SU-DHL-6 (cell line): ENCODE data around the gene OTUD5.

ENCODE experiments used
- H2AFZ ChIP-seq: fragments of 200-600 bp; sonication (generic); 2 replicates; pipeline ENCODE4 v1.6.1; 2014; ENCODE audit warnings: low read depth, mild to moderate bottlenecking, moderate library complexity, mixed read lengths, antibody characterized with exemption, low read length; ENCODE audit not compliant: severe bottlenecking
- H3F3A ChIP-seq: fragments of 200-600 bp; shearing (Covaris generic); 2 replicates; pipeline ENCODE4 v1.6.0; 2016; ENCODE audit warnings: antibody characterized with exemption, mild to moderate bottlenecking; ENCODE audit not compliant: insufficient read depth
- H3K27ac ChIP-seq: fragments of 200-600 bp; sonication (generic); 2 replicates; pipeline ENCODE4 v1.5.1; 2016; ENCODE audit warnings: low read depth, mild to moderate bottlenecking, low read length, moderate library complexity, mixed read lengths
- H3K27me3 ChIP-seq: fragments of 200-600 bp; sonication (generic), shearing (Covaris generic); 2 replicates; pipeline ENCODE4 v1.6.0; 2014; ENCODE audit warnings: mild to moderate bottlenecking, low read length
- H3K36me3 ChIP-seq: fragments of 200-600 bp; sonication (generic); 2 replicates; pipeline ENCODE4 v1.6.1; 2014; ENCODE audit warnings: mild to moderate bottlenecking, low read length, mixed read lengths
- H3K4me2 ChIP-seq: fragments of 300-600, 200-600 bp; shearing (Covaris generic), sonication (generic); 2 replicates; pipeline ENCODE4 v1.6.0; 2014; ENCODE audit warnings: low read length, low read depth, mild to moderate bottlenecking; ENCODE audit not compliant: poor library complexity, severe bottlenecking
- H3K4me3 ChIP-seq: fragments of 200-600 bp; sonication (generic); 2 replicates; pipeline ENCODE4 v1.5.1; 2014; ENCODE audit warnings: antibody characterized with exemption, low read length, mild to moderate bottlenecking, mixed read lengths; ENCODE audit not compliant: insufficient read depth, poor library complexity, severe bottlenecking
- H3K79me2 ChIP-seq: fragments of 200-600 bp; sonication (generic); 2 replicates; pipeline ENCODE4 v1.6.1; 2014; ENCODE audit warnings: mild to moderate bottlenecking, low read length, moderate library complexity; ENCODE audit not compliant: insufficient read depth
- H3K9ac ChIP-seq: fragments of 200-600 bp; sonication (generic); 2 replicates; pipeline ENCODE4 v1.7.0; 2014; ENCODE audit warnings: mild to moderate bottlenecking, low read length
- H3K9me2 ChIP-seq: fragments of 200-600 bp; sonication (generic); replicated peaks from 2 replicates; pipeline ENCODE4 v1.6.1; 2014; ENCODE audit warnings: low read length; ENCODE audit not compliant: insufficient read depth
- H3K9me3 ChIP-seq: fragments of 200-600 bp; sonication (generic); 2 replicates; pipeline ENCODE4 v1.6.1; 2014; ENCODE audit warnings: low read length, mixed read lengths; ENCODE audit not compliant: insufficient read depth
- H4K20me1 ChIP-seq: fragments of 200-600 bp; sonication (generic); 2 replicates; pipeline ENCODE4 v1.6.1; 2014; ENCODE audit warnings: low read depth, mild to moderate bottlenecking, antibody characterized with exemption, low read length, moderate library complexity, mixed read lengths
- EZH2phosphoT487 ChIP-seq: fragments of 200-600 bp; sonication (generic), shearing (Covaris generic); conservative IDR thresholded peaks from 2 replicates; pipeline ENCODE4 v1.6.1; 2018; ENCODE audit warnings: mild to moderate bottlenecking, antibody characterized with exemption, low read length, moderate library complexity, mixed read lengths
- TF ChIP-seq, protein P1 (sequence below): fragments of 200-600 bp; sonication (generic); IDR thresholded peaks from one replicate; pipeline ENCODE4 v1.5.1; 2017; ENCODE audit warnings: antibody characterized with exemption, mild to moderate bottlenecking, low read length, moderate library complexity; ENCODE audit not compliant: insufficient read depth, poor library complexity, severe bottlenecking

OTUD5 gene

DNA sequence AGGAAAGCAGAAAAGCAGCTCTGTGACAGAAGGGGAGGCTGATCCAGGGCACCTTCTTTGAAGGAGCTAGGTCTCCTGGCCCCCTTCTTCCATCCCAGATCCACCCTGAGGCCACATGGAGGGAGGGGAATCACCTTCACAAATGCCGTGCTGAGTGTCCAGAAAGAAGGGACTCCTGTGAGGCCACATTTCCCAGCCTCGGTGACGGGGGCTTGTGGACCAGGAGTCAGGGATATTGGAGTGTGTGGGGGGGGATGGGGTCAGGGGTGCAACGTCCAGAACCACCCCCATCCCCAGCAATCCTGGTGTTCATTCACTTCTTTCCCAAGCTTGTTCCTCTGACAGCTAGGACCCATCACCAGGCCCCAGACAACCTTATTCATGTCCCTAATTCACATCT is 64.5 kb downstream of the OTUD5 start:
- Histone ChIP-seq H3K4me3 (no peak overlapping the region), H3F3A (no peaks in the 10 kb centered on the region), H4K20me1 (no peaks in the 10 kb centered on the region), H3K4me2 (no peak overlapping the region), H3K27me3 (no peaks in the 10 kb centered on the region), H3K9me2 (no peaks in the 10 kb centered on the region), H3K9ac (no peak overlapping the region), H3K9me3 (no peaks in the 10 kb centered on the region), H3K27ac (no peak overlapping the region), H3K36me3 (no peaks in the 10 kb centered on the region), H2AFZ (no peak overlapping the region), H3K79me2 (peaks cover 10% of the 10 kb centered on the region; the same call in 1 of the 2 replicates)
- TF ChIP-seq, protein P1, sequence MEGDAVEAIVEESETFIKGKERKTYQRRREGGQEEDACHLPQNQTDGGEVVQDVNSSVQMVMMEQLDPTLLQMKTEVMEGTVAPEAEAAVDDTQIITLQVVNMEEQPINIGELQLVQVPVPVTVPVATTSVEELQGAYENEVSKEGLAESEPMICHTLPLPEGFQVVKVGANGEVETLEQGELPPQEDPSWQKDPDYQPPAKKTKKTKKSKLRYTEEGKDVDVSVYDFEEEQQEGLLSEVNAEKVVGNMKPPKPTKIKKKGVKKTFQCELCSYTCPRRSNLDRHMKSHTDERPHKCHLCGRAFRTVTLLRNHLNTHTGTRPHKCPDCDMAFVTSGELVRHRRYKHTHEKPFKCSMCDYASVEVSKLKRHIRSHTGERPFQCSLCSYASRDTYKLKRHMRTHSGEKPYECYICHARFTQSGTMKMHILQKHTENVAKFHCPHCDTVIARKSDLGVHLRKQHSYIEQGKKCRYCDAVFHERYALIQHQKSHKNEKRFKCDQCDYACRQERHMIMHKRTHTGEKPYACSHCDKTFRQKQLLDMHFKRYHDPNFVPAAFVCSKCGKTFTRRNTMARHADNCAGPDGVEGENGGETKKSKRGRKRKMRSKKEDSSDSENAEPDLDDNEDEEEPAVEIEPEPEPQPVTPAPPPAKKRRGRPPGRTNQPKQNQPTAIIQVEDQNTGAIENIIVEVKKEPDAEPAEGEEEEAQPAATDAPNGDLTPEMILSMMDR: no peak
- TF ChIP-seq EZH2phosphoT487: no peak

DNA sequence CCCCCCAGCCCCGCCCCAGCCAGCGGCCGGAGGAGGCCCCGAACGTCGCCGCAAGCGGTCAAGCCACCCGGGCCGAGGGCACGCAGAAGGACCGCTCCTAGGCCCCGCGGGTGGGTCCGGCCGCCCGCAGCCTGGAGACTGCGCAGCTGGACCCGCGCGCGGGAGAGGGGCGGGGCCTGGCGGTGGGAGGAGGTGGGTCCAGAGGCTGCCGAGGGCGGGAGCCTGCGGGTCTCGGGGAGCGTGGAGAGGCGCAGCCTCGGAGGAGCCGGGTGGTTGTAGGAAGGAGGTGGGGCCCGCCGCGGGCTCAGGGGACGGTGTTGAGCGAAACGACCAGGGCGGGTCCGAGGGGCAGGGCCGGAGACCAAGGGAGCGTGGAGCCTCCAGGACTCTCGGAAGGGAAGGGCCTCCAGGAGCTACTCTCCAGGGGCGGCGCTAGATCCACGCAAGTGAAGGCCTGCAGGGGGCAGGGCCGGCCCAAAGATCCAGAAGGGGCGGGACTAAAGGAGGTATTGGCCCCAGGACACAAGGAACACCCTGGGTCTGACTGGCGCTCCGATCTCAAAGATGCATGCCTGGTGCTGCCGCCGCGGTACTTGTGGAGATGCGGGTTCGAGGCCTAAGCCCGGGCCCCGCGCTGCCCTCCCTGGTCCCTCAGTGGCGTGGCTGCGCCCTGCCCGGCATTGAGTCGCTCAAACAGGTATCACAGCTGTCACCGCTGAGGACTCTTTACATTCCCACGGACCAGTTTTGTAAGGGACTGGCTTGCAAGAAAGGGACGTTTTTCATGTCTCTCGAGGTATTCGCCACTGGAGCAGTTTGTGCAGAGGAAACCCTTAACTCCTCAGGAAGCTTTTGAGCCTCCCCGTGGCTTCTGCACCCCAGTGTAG is 65.8 kb downstream of the OTUD5 start:
- peak overlapping the region; percentile 34 for H3K4me3 ChIP-seq
- peaks cover 4% of the 10 kb centered on the region; the same call in 1 of the 2 replicates for H3K79me2 ChIP-seq
- no peaks in the 10 kb centered on the region for H4K20me1 ChIP-seq
- H3K9me2 ChIP-seq: no peaks in the 10 kb centered on the region
- no peaks in the 10 kb centered on the region for H3K27me3 ChIP-seq
- peak overlapping the region; percentile 41; the same call in 1 of the 2 replicates for H3K9ac ChIP-seq
- TF ChIP-seq, protein P1: peak; percentile 11
- TF ChIP-seq EZH2phosphoT487: no peak
- peak overlapping the region; percentile 74 for H2AFZ ChIP-seq
- H3K27ac ChIP-seq: no peak overlapping the region
- no peaks in the 10 kb centered on the region for H3F3A ChIP-seq
- H3K9me3 ChIP-seq: no peaks in the 10 kb centered on the region
- no peaks in the 10 kb centered on the region for H3K36me3 ChIP-seq
- peak overlapping the region; percentile 62 for H3K4me2 ChIP-seq

DNA sequence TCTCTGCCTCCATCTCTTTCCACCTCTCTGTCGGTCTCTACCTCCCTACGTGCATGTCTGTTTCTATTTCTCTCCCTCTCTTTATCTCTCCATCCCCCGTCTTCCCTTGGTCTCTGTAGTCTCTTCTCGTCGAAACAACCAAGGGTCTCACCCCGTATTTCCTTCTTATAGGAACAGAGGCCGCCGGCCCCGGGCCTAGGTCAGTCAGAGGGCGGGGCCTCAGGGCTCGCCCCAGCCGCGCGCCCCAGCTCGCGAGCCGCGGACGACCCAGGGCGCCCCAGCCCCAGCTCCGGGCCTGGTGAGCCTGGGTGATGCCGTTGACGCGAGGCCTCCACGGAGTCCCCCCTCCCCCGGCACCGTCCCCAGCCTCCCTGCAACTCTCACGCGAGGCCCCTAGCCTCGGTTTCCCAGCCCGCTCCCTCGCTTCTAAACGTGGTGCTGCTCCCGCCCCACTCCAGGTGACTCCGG is 66.4 kb downstream of the OTUD5 start:
- Histone ChIP-seq H3K4me2 (peak overlapping the region; percentile 62), H3K79me2 (no peaks in the 10 kb centered on the region), H3K36me3 (no peaks in the 10 kb centered on the region), H3F3A (no peaks in the 10 kb centered on the region), H3K27ac (no peak overlapping the region), H3K9ac (peak overlapping the region; percentile 41; the same call in 1 of the 2 replicates), H3K27me3 (no peaks in the 10 kb centered on the region), H2AFZ (peak overlapping the region; percentile 74), H4K20me1 (no peaks in the 10 kb centered on the region), H3K9me3 (no peaks in the 10 kb centered on the region), H3K4me3 (peak overlapping the region; percentile 34), H3K9me2 (no peaks in the 10 kb centered on the region)
- TF ChIP-seq, protein P1: no peak
- no peak for TF ChIP-seq EZH2phosphoT487
